GM19023 (cell line): ENCODE data around the gene C15orf39.

Source experiments
- ATAC-seq: cut with Tn5 transposase; IDR thresholded peaks from one replicate; pipeline ENCODE4 v1.9.1; 2021; ENCODE audit warnings: mild to moderate bottlenecking, moderate library complexity; ENCODE audit not compliant: unreplicated experiment

The C15orf39 gene

GRCh38 chr15:75195122-75195765, 6.4 kb upstream of the C15orf39 start:
- ATAC-seq = no peak

- ATAC-seq = no peak
These were observed 5.9 kb upstream of the C15orf39 start for GRCh38 chr15:75195766-75196241.

- ATAC-seq = no peak
These were observed 4.5 kb upstream of the C15orf39 start for GRCh38 chr15:75197062-75197630.

GRCh38 chr15:75198560-75199356, 2.9 kb upstream of the C15orf39 start:
- ATAC-seq = no peak

- ATAC-seq = no peak
These were observed 2.2 kb upstream of the C15orf39 start for GRCh38 chr15:75199357-75199940.

GRCh38 chr15:75200391-75200764, 1.3 kb upstream of the C15orf39 start:
- ATAC-seq = no peak

- ATAC-seq = no peak
These were observed 692 bp upstream of the C15orf39 start for GRCh38 chr15:75200765-75201615.

- peak; percentile 33 for ATAC-seq
These were observed 752 bp downstream of the C15orf39 start for GRCh38 chr15:75202251-75203016.

GRCh38 chr15:75203017-75203907, 1.6 kb downstream of the C15orf39 start:
- ATAC-seq = no peak

GRCh38 chr15:75203908-75204263, 2.2 kb downstream of the C15orf39 start:
- no peak for ATAC-seq

- ATAC-seq = peak; percentile 23
These were observed 2.8 kb downstream of the C15orf39 start for GRCh38 chr15:75204340-75205063.

- ATAC-seq = no peak
These were observed 3.3 kb downstream of the C15orf39 start for GRCh38 chr15:75205064-75205395.

- ATAC-seq = no peak
These were observed 4.3 kb downstream of the C15orf39 start for GRCh38 chr15:75206006-75206405.

- ATAC-seq = no peak
These were observed 5.3 kb downstream of the C15orf39 start for GRCh38 chr15:75206803-75207617.

- no peak for ATAC-seq
These were observed 6.2 kb downstream of the C15orf39 start for GRCh38 chr15:75207618-75208500.

- no peak for ATAC-seq
These were observed 7.0 kb downstream of the C15orf39 start for GRCh38 chr15:75208501-75209288.
